KMS-11 (cell line): Measurements from ENCODE around the gene MFSD12.

ENCODE experiments used
- H2AFZ ChIP-seq: fragments of 200-600 bp; sonication (generic); 2 replicates; pipeline ENCODE4 v1.6.1; 2016; ENCODE audit warnings: antibody characterized with exemption, mixed run types, low read depth
- H3K27ac ChIP-seq: fragments of 200-600 bp; sonication (generic); 2 replicates; pipeline ENCODE4 v1.6.1; 2016; ENCODE audit warnings: mild to moderate bottlenecking, mixed run types
- H3K27me3 ChIP-seq: fragments of 200-600 bp; sonication (generic); 2 replicates; pipeline ENCODE4 v1.6.1; 2017; ENCODE audit warnings: mild to moderate bottlenecking, low read depth, mixed run types, moderate library complexity; ENCODE audit not compliant: insufficient read depth
- H3K36me3 ChIP-seq: fragments of 200-600 bp; sonication (generic); 2 replicates; pipeline ENCODE4 v1.6.1; 2017; ENCODE audit warnings: mild to moderate bottlenecking, mixed run types; ENCODE audit not compliant: insufficient read depth
- H3K4me1 ChIP-seq: fragments of 200-600 bp; sonication (generic); 2 replicates; pipeline ENCODE4 v1.6.1; 2016; ENCODE audit warnings: mild to moderate bottlenecking, low read depth, mixed run types; ENCODE audit not compliant: poor library complexity, severe bottlenecking
- H3K4me2 ChIP-seq: fragments of 200-600 bp; sonication (generic); 2 replicates; pipeline ENCODE4 v1.7.0; 2016; ENCODE audit warnings: mild to moderate bottlenecking, mixed run types
- H3K4me3 ChIP-seq: fragments of 200-600 bp; sonication (generic); IDR thresholded peaks from 2 replicates; pipeline ENCODE4 v1.6.1; 2017; ENCODE audit warnings: low read depth, low read length, mixed read lengths; ENCODE audit not compliant: insufficient read depth
- H3K79me2 ChIP-seq: fragments of 200-600 bp; sonication (generic); 2 replicates; pipeline ENCODE4 v1.6.1; 2016; ENCODE audit warnings: low read depth, mixed run types; ENCODE audit not compliant: insufficient read depth
- H3K9ac ChIP-seq: fragments of 200-600 bp; sonication (generic); 2 replicates; pipeline ENCODE4 v1.6.1; 2016; ENCODE audit warnings: mild to moderate bottlenecking, mixed run types
- H4K20me1 ChIP-seq: fragments of 200-600 bp; sonication (generic); 2 replicates; pipeline ENCODE4 v1.6.1; 2016; ENCODE audit warnings: mild to moderate bottlenecking, mixed run types; ENCODE audit not compliant: insufficient read depth
- CTCF ChIP-seq: fragments of 200-600 bp; sonication (generic); conservative IDR thresholded peaks from 2 replicates; pipeline ENCODE4 v1.6.1; 2017; ENCODE audit warnings: low read depth, mild to moderate bottlenecking, antibody characterized with exemption, low read length, moderate library complexity, mixed read lengths

The MFSD12 gene

GRCh38 chr19:3513229-3514140 lies 43.9 kb downstream of the MFSD12 start:
- Histone ChIP-seq H3K4me3 (no peak overlapping the region), H3K27ac (no peak overlapping the region), H2AFZ (no peak overlapping the region), H3K9ac (no peak overlapping the region), H3K27me3 (no peaks in the 10 kb centered on the region), H4K20me1 (no peaks in the 10 kb centered on the region), H3K4me1 (peaks cover 14% of the 10 kb centered on the region), H3K79me2 (peaks cover 39% of the 10 kb centered on the region), H3K4me2 (no peak overlapping the region), H3K36me3 (no peaks in the 10 kb centered on the region)
- TF ChIP-seq CTCF, result no peak

- Histone ChIP-seq H3K4me2 (no peak overlapping the region), H3K79me2 (peaks cover 44% of the 10 kb centered on the region), H3K36me3 (no peaks in the 10 kb centered on the region), H3K4me3 (no peak overlapping the region), H3K27me3 (no peaks in the 10 kb centered on the region), H3K27ac (no peak overlapping the region), H3K4me1 (peaks cover 16% of the 10 kb centered on the region), H4K20me1 (no peaks in the 10 kb centered on the region), H3K9ac (no peak overlapping the region), H2AFZ (no peak overlapping the region)
- no peak for TF ChIP-seq CTCF
Measured at GRCh38 chr19:3512562-3513228, 44.7 kb downstream of the MFSD12 start.

- H3K4me1 ChIP-seq, result peaks cover 12% of the 10 kb centered on the region
- peaks cover 43% of the 10 kb centered on the region for H3K79me2 ChIP-seq
- H3K4me2 ChIP-seq, result no peak overlapping the region
- no peaks in the 10 kb centered on the region for H3K36me3 ChIP-seq
- H2AFZ ChIP-seq, result no peak overlapping the region
- no peak for TF ChIP-seq CTCF
- H3K4me3 ChIP-seq, result no peak overlapping the region
- H4K20me1 ChIP-seq, result no peaks in the 10 kb centered on the region
- H3K27ac ChIP-seq, result no peak overlapping the region
- no peak overlapping the region for H3K9ac ChIP-seq
- no peaks in the 10 kb centered on the region for H3K27me3 ChIP-seq
Measured at GRCh38 chr19:3511506-3512251, 45.7 kb downstream of the MFSD12 start.

GRCh38 chr19:3510727-3511126 lies 46.7 kb downstream of the MFSD12 start:
- TF ChIP-seq CTCF, result no peak
- no peaks in the 10 kb centered on the region for H3K27me3 ChIP-seq
- H3K27ac ChIP-seq, result no peak overlapping the region
- H3K36me3 ChIP-seq, result no peaks in the 10 kb centered on the region
- peaks cover 42% of the 10 kb centered on the region for H3K79me2 ChIP-seq
- no peak overlapping the region for H3K4me2 ChIP-seq
- no peak overlapping the region for H3K4me3 ChIP-seq
- peaks cover 8% of the 10 kb centered on the region for H3K4me1 ChIP-seq
- no peak overlapping the region for H2AFZ ChIP-seq
- no peak overlapping the region for H3K9ac ChIP-seq
- H4K20me1 ChIP-seq, result no peaks in the 10 kb centered on the region
